A549 (cell line): ENCODE results near the gene PAX8.

ENCODE experiments used
- RCOR1 ChIP-seq: fragments of 150-350 bp; IDR thresholded peaks from 2 replicates; pipeline ENCODE4 v1.6.1; 2014; ENCODE audit warnings: antibody characterized with exemption, low read length, low read depth
- TF ChIP-seq, protein P1 (sequence below): fragments of 200-600 bp; sonication (generic); IDR thresholded peaks from 2 replicates; pipeline ENCODE4 v1.6.1; 2016; ENCODE audit warnings: antibody characterized with exemption, mild to moderate bottlenecking, moderate library complexity

DNA sequence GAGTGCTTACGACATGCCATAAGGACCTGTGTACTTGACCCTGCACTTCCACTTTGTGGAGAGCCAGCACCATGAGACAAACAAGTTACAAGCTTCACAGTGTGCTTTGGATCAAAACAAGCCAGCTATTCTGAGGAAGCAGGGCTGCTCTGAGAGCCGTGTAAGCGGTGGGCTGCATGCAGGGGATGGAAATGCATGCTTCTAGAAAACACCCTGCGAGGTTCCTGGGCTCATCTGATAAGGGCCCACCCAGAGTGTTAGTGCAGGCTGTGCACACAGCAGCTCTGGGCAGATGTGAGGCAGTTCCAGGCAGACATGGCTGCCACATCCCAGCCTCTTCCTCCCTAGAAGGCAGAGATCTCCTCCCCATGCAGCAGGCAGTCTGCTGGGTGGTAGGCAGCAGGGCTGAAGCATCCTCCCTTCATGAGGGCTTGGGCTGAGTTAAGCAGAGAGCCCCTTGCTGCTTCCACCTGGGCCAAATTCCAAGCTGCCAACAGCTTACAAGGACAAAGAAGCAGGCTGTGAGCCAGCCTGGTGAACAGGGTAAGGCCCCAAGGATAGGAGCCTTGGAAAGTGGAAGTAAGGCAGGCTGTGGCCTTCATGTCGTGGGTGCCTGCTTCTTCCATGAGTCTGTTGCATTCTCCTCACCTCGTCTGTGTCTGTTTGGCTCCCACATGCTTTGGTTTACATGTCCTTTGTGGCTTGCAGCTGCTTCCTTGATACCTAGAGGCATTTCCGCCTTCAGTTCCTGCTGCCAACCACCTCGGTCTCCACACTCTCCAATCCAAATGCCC, 97.3 kb downstream of the PAX8 start:
- TF ChIP-seq RCOR1 = no peak
- TF ChIP-seq, protein P1, sequence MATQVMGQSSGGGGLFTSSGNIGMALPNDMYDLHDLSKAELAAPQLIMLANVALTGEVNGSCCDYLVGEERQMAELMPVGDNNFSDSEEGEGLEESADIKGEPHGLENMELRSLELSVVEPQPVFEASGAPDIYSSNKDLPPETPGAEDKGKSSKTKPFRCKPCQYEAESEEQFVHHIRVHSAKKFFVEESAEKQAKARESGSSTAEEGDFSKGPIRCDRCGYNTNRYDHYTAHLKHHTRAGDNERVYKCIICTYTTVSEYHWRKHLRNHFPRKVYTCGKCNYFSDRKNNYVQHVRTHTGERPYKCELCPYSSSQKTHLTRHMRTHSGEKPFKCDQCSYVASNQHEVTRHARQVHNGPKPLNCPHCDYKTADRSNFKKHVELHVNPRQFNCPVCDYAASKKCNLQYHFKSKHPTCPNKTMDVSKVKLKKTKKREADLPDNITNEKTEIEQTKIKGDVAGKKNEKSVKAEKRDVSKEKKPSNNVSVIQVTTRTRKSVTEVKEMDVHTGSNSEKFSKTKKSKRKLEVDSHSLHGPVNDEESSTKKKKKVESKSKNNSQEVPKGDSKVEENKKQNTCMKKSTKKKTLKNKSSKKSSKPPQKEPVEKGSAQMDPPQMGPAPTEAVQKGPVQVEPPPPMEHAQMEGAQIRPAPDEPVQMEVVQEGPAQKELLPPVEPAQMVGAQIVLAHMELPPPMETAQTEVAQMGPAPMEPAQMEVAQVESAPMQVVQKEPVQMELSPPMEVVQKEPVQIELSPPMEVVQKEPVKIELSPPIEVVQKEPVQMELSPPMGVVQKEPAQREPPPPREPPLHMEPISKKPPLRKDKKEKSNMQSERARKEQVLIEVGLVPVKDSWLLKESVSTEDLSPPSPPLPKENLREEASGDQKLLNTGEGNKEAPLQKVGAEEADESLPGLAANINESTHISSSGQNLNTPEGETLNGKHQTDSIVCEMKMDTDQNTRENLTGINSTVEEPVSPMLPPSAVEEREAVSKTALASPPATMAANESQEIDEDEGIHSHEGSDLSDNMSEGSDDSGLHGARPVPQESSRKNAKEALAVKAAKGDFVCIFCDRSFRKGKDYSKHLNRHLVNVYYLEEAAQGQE = no peak
